Gastroesophageal sphincter (tissue), 3 donors: ENCODE results near the gene CHI3L1.

Experiments
- POLR2AphosphoS5 ChIP-seq: sonication (generic); formaldehyde crosslinking; IDR thresholded peaks from one replicate; pipeline ENCODE4 v1.6.1; 2017; ENCODE audit warnings: antibody characterized with exemption
- TF ChIP-seq, protein P1 (sequence below), 4 experiments: fragments of 200-600 bp in 2 of 4; fragments of 450-650 bp in 2 of 4; sonication (generic) in 1 of 4; IDR thresholded peaks; one replicate each; pipeline ENCODE4 v1.5.1; 2017 to 2019; ENCODE audit warnings: antibody characterized with exemption in 4 of 4, mild to moderate bottlenecking in 2 of 4, moderate library complexity in 2 of 4

DNA sequence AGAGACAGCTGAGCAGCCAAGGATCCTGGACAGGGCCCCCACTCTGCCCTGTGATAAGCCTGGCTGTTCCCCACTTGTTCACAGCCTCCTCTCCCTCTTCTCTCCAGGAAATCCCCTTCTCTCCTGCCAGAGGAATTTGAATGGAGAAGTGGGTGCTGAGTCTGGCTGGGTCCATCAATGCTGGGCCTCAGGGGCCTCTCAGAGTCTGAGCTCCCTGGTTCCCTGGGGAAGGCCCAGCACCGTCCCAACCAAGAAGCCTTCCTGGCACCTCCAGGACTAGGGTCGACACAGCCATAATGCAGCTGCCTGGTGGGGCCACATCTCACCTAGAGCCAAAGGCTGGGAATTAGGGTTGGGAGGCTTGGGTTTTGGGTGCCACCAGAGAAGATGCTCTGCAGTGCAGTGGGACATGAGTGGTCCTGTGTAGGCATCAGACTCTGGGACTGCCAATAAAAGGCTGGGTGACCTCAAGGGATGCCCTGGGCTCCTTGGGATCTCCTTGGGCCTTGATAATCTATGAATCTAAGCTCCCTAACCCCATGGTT lies 13.4 kb downstream of the CHI3L1 start:
- TF ChIP-seq, protein P1, sequence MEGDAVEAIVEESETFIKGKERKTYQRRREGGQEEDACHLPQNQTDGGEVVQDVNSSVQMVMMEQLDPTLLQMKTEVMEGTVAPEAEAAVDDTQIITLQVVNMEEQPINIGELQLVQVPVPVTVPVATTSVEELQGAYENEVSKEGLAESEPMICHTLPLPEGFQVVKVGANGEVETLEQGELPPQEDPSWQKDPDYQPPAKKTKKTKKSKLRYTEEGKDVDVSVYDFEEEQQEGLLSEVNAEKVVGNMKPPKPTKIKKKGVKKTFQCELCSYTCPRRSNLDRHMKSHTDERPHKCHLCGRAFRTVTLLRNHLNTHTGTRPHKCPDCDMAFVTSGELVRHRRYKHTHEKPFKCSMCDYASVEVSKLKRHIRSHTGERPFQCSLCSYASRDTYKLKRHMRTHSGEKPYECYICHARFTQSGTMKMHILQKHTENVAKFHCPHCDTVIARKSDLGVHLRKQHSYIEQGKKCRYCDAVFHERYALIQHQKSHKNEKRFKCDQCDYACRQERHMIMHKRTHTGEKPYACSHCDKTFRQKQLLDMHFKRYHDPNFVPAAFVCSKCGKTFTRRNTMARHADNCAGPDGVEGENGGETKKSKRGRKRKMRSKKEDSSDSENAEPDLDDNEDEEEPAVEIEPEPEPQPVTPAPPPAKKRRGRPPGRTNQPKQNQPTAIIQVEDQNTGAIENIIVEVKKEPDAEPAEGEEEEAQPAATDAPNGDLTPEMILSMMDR (IDR thresholded peaks at IDR 0.05) = no peak
- no peak for TF ChIP-seq POLR2AphosphoS5
